LNCaP clone FGC (cell line): ENCODE data around the gene TPGS2.

ENCODE experiments used
- DNase-seq: peaks from one replicate; pipeline ENCODE4 v3.0.0-alpha.2; 2011; ENCODE audit warnings: low read depth
- H3K4me3 ChIP-seq: 2 replicates; pipeline ENCODE4 v1.5.1; 2011; ENCODE audit warnings: mild to moderate bottlenecking, low read depth, low read length, control low read depth
- TF ChIP-seq, protein P1 (sequence below): IDR thresholded peaks from 2 replicates; pipeline ENCODE4 v1.5.1; 2012; ENCODE audit warnings: mild to moderate bottlenecking; ENCODE audit not compliant: control insufficient read depth, insufficient read depth; ENCODE audit errors: extremely low read depth

TPGS2 gene

DNA sequence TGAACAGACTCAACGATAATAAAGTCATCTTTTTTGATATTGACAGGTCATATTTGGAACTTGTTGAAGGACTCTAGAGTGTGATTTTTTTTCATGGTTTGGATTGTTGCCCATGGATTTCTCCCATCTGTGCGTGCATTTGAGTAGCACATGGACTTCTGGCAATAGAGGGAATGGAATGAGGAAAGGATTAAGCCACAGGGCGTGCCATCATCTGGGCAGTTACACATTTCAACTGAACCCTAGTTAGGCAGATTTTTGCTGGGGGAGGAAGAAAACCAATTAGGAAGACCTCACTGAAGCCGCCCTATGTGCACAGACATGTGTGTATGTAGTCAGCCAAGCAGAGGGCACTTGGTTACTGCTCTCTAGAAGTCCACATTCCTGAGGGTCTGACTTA, 72.6 kb downstream of the TPGS2 start:
- no peak overlapping the region for H3K4me3 ChIP-seq
- TF ChIP-seq, protein P1, sequence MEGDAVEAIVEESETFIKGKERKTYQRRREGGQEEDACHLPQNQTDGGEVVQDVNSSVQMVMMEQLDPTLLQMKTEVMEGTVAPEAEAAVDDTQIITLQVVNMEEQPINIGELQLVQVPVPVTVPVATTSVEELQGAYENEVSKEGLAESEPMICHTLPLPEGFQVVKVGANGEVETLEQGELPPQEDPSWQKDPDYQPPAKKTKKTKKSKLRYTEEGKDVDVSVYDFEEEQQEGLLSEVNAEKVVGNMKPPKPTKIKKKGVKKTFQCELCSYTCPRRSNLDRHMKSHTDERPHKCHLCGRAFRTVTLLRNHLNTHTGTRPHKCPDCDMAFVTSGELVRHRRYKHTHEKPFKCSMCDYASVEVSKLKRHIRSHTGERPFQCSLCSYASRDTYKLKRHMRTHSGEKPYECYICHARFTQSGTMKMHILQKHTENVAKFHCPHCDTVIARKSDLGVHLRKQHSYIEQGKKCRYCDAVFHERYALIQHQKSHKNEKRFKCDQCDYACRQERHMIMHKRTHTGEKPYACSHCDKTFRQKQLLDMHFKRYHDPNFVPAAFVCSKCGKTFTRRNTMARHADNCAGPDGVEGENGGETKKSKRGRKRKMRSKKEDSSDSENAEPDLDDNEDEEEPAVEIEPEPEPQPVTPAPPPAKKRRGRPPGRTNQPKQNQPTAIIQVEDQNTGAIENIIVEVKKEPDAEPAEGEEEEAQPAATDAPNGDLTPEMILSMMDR, result no peak
- DNase-seq, result no peak

DNA sequence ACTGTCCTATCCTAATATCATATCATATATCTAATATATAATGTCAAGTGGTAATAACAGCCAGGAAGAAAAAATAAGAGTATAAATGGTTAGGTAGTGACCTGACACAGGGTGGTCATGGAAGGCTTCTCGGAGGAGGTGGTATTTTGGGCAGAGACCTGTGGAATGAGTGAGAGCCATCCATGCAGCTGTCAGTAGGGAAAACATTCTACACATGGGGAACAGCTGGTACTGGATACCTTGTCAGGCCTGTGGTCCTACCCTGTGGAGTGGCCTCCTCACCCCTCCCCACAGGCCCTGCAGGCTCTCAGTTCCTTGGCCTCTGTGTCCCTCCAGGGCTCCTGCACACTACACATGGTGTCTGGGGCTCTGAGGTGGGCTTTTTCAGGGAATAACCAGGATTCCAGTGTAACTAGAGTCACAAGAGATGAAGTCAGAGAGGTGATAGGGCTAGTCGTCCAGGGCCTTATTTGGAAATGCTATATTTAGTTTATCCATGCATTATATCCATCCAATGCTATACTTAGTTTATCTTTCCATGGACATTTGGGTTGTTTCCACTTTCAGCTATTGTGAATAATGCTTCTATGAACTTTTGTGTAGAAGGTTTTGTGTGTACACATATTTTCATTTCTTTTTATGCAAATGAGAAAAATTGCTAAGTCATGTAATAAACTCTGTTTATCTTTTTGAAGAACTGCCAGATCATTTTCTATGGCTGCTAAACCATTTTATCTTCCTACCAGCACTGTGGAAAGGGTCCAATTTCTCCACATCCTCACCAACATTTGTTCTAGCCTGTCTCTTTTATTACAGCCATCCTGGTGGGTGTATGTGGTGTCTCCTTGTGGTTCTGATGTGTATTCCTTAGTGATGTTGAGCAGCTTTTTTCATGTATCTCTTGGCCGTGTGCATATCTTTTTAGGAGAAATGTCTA, 75.6 kb downstream of the TPGS2 start:
- no peak overlapping the region for H3K4me3 ChIP-seq
- DNase-seq, result no peak
- TF ChIP-seq, protein P1, result no peak

DNA sequence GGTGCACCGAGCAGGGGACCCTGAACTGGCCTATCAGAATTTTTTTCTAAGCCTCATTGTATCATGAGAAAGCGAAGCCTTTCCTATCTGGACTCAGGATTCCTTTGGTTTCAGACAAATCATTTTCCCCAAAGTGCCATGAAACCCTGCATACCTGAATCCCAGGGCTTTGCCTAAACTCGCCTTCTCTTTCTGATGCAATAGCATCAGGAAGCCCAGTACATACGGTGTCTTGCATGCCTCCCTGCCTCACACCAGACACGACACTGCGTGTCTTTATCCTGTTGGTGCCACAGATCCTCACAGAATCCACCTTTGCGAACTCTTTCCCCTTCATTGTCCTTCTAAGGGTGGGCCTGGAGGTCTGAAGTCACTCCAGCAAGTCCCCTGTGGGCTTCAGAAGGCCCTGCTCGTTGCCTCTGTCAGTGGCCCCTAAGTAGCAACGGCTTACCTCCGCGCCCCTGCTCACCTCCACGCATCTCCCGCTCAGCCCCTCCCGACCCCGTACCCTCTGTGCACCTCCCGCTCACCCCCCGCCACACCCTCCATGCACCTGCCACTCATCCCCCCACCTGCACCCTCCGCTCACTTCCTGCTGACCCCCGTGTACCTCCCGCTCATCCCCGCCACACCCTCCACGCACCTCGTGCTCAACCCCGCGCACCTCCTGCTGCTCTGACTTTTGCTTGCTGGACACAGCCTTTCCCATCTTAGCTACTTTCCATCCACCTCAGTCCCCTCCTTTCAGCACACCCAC, 83.4 kb downstream of the TPGS2 start:
- no peak overlapping the region for H3K4me3 ChIP-seq
- no peak for DNase-seq
- TF ChIP-seq, protein P1, result no peak

DNA sequence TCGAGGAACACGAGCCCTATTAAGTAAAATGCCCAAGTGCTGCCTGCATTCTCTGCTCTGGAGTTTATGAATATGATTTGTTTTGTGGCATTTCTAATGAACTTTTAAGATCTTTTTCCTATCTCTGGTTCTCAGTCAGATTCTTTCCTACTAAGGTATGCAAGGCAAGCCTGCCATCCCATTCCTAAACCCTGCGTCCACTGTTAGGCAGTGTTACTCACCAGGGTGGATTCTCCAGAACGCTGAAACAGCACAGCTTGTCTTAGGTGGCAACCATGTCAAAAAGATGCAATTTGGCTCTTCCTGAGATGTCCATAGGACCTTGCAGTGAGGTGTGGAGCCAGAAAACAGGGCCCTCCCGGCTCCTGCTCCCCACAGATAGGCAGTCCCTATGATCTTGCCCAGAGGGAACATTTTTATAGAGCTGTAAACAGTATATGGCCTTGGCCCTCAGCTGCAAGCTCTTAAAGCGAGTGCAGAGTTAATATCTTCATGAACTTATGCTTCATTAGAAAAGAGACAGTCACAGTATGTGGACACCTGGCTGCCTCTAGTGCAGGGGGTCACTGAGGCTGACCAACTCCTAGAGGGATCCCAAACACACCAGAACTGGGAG, 84.4 kb downstream of the TPGS2 start:
- peak; percentile 19 for DNase-seq
- no peak overlapping the region for H3K4me3 ChIP-seq
- TF ChIP-seq, protein P1, result no peak
